22Rv1 (cell line): ENCODE results near the gene SERINC1.

Source experiments
- H3K27ac ChIP-seq: fragments of 450-650 bp; 2 replicates; pipeline ENCODE4 v1.5.1; 2017
- ZFX ChIP-seq: fragments of 450-650 bp; IDR thresholded peaks from 2 replicates; pipeline ENCODE4 v1.6.1; 2017; ENCODE audit warnings: antibody characterized with exemption, borderline replicate concordance
- TF ChIP-seq, protein P1 (sequence below): fragments of 450-650 bp; IDR thresholded peaks from 2 replicates; pipeline ENCODE4 v1.5.1; 2017; ENCODE audit warnings: mild to moderate bottlenecking

Gene SERINC1

DNA sequence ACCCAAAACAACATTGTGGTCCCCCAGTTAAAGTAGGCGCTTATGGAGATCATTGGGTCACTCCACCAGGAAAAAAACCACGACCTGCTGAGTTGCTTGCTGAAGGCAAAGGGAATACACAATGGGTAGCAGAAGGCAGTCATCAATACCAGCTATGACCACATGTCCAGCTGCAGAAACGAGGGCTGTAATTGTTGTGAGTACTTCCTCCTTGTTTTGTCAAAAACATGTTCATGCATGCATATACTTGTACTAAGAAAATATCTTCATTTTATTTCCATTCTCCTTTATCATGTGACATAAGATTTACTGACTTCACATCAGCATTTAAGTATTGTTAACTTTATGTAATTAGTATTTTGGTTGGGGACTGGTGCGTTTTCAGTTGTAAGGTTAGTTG lies 16.9 kb downstream of the SERINC1 start:
- TF ChIP-seq, protein P1, sequence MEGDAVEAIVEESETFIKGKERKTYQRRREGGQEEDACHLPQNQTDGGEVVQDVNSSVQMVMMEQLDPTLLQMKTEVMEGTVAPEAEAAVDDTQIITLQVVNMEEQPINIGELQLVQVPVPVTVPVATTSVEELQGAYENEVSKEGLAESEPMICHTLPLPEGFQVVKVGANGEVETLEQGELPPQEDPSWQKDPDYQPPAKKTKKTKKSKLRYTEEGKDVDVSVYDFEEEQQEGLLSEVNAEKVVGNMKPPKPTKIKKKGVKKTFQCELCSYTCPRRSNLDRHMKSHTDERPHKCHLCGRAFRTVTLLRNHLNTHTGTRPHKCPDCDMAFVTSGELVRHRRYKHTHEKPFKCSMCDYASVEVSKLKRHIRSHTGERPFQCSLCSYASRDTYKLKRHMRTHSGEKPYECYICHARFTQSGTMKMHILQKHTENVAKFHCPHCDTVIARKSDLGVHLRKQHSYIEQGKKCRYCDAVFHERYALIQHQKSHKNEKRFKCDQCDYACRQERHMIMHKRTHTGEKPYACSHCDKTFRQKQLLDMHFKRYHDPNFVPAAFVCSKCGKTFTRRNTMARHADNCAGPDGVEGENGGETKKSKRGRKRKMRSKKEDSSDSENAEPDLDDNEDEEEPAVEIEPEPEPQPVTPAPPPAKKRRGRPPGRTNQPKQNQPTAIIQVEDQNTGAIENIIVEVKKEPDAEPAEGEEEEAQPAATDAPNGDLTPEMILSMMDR, result no peak
- no peak for TF ChIP-seq ZFX

DNA sequence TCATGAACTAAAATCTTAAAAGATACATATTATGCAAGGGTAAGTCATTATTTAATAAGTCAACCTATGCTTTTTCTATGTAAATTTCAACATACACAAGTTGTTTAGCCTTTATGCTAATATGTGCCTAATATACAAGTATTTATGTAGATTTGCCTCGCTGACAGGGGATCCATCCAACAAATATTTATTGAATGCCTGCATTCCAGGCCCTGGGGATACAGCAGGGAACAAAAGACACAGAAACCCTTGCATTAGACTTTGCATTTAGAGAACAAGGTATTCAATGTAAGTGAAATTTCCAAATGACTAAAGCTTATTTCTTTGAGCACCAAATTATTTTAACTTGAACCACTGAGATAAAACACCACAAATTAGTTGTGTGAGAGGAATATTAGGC lies 19.1 kb downstream of the SERINC1 start:
- H3K27ac ChIP-seq, result no peak overlapping the region

More for the DNA sequence above, 16.9 kb downstream of the SERINC1 start:
- no peak overlapping the region for H3K27ac ChIP-seq

GRCh38 chr6:122449069-122449468 lies 22.5 kb downstream of the SERINC1 start:
- H3K27ac ChIP-seq, result no peak overlapping the region
- TF ChIP-seq ZFX, result no peak
- TF ChIP-seq, protein P1, result no peak

More for the DNA sequence above, 19.1 kb downstream of the SERINC1 start:
- no peak for TF ChIP-seq ZFX
- TF ChIP-seq, protein P1, result no peak

DNA sequence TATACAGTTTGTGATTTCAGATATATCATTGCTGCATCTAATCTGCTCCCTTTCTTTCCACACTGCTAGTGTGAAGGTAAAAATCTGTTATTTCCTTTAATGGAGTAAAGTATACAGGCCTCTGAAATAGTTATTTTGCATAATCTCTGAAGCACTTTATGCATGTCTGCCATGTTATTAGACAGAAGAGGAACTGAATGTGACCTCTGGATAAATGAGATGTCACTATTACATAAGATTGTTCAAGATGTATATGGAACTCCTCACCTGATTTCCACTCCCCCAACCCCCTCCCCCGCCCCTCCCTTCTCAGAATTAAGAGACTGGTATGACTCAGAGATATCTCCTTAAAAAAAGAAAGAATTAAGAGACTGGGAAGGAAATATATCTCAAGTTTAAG lies 26.3 kb downstream of the SERINC1 start:
- H3K27ac ChIP-seq, result no peak overlapping the region
- no peak for TF ChIP-seq ZFX
- TF ChIP-seq, protein P1, result no peak

GRCh38 chr6:122438975-122439374 lies 32.6 kb downstream of the SERINC1 start:
- TF ChIP-seq, protein P1, result no peak
- TF ChIP-seq ZFX, result no peak

GRCh38 chr6:122432816-122433215 lies 38.8 kb downstream of the SERINC1 start:
- no peak for TF ChIP-seq ZFX
- TF ChIP-seq, protein P1, result no peak
- H3K27ac ChIP-seq, result no peak overlapping the region

More at GRCh38 chr6:122438975-122439374, 32.6 kb downstream of the SERINC1 start:
- no peak overlapping the region for H3K27ac ChIP-seq

GRCh38 chr6:122431780-122432179 lies 39.8 kb downstream of the SERINC1 start:
- no peak for TF ChIP-seq ZFX
- TF ChIP-seq, protein P1, result no peak
- H3K27ac ChIP-seq, result no peak overlapping the region
